Smooth muscle cell (in vitro differentiated cells): ENCODE measurements around the gene NMUR1. TPM values are rescaled to one million over a fixed set of nuclear protein-coding genes. Genes with fewer than 3 reads are reported as not detected.

ENCODE experiments used
- DNase-seq: peaks from one replicate; lab custom pipeline; 2025; ENCODE audit not compliant: unreplicated experiment; lab: John Stamatoyannopoulos, UW
- H2AFZ ChIP-seq: fragments of 200-600 bp; sonication (generic); 2 replicates; pipeline ENCODE4 v1.6.0; 2016; ENCODE audit warnings: antibody characterized with exemption, low read depth, mild to moderate bottlenecking
- H3F3A ChIP-seq: fragments of 200-600 bp; sonication (generic); 2 replicates; pipeline ENCODE4 v1.6.0; 2017; ENCODE audit warnings: antibody characterized with exemption, low read depth
- H3K27ac ChIP-seq: fragments of 200-600 bp; sonication (generic); 2 replicates; pipeline ENCODE4 v1.5.1; 2016; ENCODE audit warnings: low read depth, mild to moderate bottlenecking
- H3K27me3 ChIP-seq: fragments of 200-600 bp; sonication (generic); 2 replicates; pipeline ENCODE4 v1.6.1; 2016; ENCODE audit warnings: low read depth, mild to moderate bottlenecking
- H3K36me3 ChIP-seq: fragments of 200-600 bp; sonication (generic); 2 replicates; pipeline ENCODE4 v1.5.1; 2016; ENCODE audit warnings: low read depth
- H3K4me1 ChIP-seq: fragments of 200-600 bp; sonication (generic); 2 replicates; pipeline ENCODE4 v1.5.1; 2016; ENCODE audit warnings: low read depth
- H3K4me2 ChIP-seq: fragments of 200-600 bp; sonication (generic); 2 replicates; pipeline ENCODE4 v1.6.0; 2016; ENCODE audit warnings: mild to moderate bottlenecking
- H3K4me3 ChIP-seq: fragments of 200-600 bp; sonication (generic); 2 replicates; pipeline ENCODE4 v1.5.1; 2016; ENCODE audit warnings: mild to moderate bottlenecking
- H3K79me2 ChIP-seq: fragments of 200-600 bp; sonication (generic); 2 replicates; pipeline ENCODE4 v1.6.0; 2016; ENCODE audit warnings: low read depth, mild to moderate bottlenecking
- H3K9ac ChIP-seq: fragments of 200-600 bp; sonication (generic); 2 replicates; pipeline ENCODE4 v1.6.0; 2016; ENCODE audit warnings: low read depth
- H3K9me3 ChIP-seq: fragments of 200-600 bp; sonication (generic); replicated peaks from 2 replicates; pipeline ENCODE4 v1.5.1; 2016; ENCODE audit warnings: low read depth
- H4K20me1 ChIP-seq: fragments of 200-600 bp; sonication (generic); 2 replicates; pipeline ENCODE4 v1.6.0; 2016; ENCODE audit warnings: low read depth
- WGBS: methylation state at CpG from one replicate; pipeline ENCODE4 v1.1.7; 2016; ENCODE audit warnings: low lambda C conversion rate; 5-methylcytosine and 5-hydroxymethylcytosine counted together
- polyA plus RNA-seq: library from polyadenylated mRNA; unstranded; fragments of >200 nt; fragmentation: Nextera tagmentation; extraction: Ambion mirVana; gene quantifications from 2 replicates; pipeline ENCODE4 v1.2.1, GENCODE V29; 2016
- total RNA-seq: library from RNA; depleted of rRNA; stranded (reverse); fragments of >200 nt; gene quantifications from 2 replicates; pipeline ENCODE4 v1.2.3, GENCODE V29; 2014
- TF ChIP-seq, protein P1 (sequence below): fragments of 200-600 bp; sonication (generic); IDR thresholded peaks from 2 replicates; pipeline ENCODE4 v1.5.1; 2017; ENCODE audit warnings: borderline replicate concordance, mild to moderate bottlenecking, antibody characterized with exemption; ENCODE audit not compliant: insufficient read depth, poor library complexity, severe bottlenecking

Gene NMUR1
- total and polyA plus RNA-seq, 2 experiments from 2014 or later, result not detected

DNA sequence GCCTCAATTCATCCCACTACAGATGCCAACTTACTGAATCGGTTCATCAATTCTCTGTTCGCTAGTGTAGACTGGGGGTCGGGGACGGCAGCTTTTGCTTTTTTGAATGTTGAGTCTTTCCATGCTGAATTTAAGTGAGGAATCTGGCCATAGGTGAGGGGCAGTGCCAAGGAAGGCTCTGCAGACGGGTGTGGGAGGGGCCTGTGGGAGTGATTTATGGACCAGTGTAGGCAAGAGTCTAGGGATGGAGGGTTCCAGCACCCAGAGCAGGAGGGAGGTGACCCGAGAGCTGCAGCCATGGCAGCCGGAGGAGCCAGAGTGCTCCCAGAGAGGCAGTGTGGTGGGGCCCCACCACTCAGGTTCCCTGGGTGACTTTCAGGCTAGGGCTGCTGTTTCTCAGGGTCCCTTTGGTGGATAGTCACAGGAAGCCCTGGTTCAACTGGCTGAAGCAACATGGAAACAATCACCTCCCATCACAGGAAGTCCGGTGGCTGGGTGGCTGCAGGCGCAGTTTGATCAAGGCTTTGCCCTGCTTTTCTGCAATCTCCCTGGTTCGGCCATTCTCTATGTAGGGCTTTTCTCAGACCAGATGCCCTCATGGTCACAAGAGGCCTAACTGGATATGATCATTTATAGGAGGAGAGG, 45.5 kb upstream of the NMUR1 start:
- no peaks in the 10 kb centered on the region for H3F3A ChIP-seq
- peaks cover 11% of the 10 kb centered on the region for H3K4me1 ChIP-seq
- no peak overlapping the region for H2AFZ ChIP-seq
- no peak overlapping the region for H3K4me3 ChIP-seq
- H4K20me1 ChIP-seq, result no peaks in the 10 kb centered on the region
- H3K36me3 ChIP-seq, result no peaks in the 10 kb centered on the region
- no peaks in the 10 kb centered on the region for H3K9me3 ChIP-seq
- 97% methylated on average over 9 of the region's 10 CpGs for WGBS
- TF ChIP-seq, protein P1, sequence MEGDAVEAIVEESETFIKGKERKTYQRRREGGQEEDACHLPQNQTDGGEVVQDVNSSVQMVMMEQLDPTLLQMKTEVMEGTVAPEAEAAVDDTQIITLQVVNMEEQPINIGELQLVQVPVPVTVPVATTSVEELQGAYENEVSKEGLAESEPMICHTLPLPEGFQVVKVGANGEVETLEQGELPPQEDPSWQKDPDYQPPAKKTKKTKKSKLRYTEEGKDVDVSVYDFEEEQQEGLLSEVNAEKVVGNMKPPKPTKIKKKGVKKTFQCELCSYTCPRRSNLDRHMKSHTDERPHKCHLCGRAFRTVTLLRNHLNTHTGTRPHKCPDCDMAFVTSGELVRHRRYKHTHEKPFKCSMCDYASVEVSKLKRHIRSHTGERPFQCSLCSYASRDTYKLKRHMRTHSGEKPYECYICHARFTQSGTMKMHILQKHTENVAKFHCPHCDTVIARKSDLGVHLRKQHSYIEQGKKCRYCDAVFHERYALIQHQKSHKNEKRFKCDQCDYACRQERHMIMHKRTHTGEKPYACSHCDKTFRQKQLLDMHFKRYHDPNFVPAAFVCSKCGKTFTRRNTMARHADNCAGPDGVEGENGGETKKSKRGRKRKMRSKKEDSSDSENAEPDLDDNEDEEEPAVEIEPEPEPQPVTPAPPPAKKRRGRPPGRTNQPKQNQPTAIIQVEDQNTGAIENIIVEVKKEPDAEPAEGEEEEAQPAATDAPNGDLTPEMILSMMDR, result no peak
- no peaks in the 10 kb centered on the region for H3K27me3 ChIP-seq
- no peak for DNase-seq
- no peaks in the 10 kb centered on the region for H3K79me2 ChIP-seq
- no peak overlapping the region for H3K27ac ChIP-seq
- no peak overlapping the region for H3K9ac ChIP-seq
- no peak overlapping the region for H3K4me2 ChIP-seq

DNA sequence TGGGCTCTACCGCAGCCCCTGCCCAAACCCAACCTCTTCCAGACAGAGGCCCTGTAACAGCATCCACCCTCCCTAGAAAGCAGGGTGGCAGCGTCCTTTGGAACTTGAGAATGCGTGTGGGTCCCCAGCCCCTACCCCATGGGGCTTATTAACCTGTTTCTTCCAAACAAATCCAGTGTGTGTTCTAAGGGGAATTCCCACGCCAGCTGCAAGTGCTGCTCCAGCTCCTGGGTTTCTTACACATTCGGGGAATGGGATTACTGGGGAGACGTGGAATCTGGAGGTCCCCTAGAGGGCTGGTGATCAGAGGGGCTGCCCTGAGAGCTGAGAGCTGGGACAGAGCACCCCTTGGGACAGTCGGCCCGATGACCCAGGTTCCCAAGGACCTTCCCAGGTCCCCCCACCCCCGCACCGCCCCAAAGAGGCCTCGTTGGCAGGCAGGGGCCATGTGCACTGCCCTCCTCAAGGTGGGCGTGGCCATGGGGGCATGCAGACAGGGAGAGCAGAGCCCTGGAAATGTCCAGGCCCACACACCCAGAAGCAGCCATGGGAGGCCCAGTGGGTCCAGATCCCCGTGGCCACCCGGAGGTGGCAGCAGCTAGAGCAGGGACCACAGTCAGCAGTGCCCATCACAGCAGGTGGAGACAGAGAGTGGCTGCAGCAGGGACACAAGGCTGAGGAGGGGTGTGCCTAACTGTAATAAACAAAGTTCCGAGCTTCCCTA, 43.6 kb upstream of the NMUR1 start:
- Histone ChIP-seq H3K27ac (no peak overlapping the region), H3K4me2 (no peak overlapping the region), H3K4me3 (no peak overlapping the region), H2AFZ (no peak overlapping the region), H3K9ac (no peak overlapping the region), H3K79me2 (no peaks in the 10 kb centered on the region), H3K27me3 (no peaks in the 10 kb centered on the region), H3K36me3 (no peaks in the 10 kb centered on the region), H3K4me1 (peaks cover 11% of the 10 kb centered on the region), H4K20me1 (no peaks in the 10 kb centered on the region), H3F3A (no peaks in the 10 kb centered on the region), H3K9me3 (no peaks in the 10 kb centered on the region)
- TF ChIP-seq, protein P1, result no peak
- 90% methylated on average over 15 of the region's 15 CpGs for WGBS
- DNase-seq, result no peak

DNA sequence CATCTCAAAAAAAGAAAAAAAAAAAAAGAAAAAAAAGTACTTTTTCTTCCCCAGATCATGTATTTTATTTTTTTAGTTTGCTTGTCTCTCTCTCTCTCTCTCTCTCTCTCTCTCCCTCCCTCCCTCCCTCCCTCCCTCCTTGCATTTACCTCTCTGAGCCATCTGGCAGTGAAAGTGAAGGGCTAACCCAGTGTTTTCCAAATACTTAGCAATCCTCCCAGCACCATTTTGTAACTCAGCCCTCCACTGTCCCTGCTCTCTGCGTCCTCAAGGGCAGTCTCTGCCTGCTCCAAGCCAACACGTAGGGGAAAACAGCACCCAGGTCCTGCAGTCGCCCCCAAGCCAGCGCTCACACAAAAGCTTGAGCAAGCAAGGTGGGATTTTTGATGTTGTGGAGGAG, 42.9 kb upstream of the NMUR1 start:
- 53% methylated on average over 4 of the region's 4 CpGs for WGBS
- Histone ChIP-seq H3K36me3 (no peaks in the 10 kb centered on the region), H3K4me2 (no peak overlapping the region), H3K27me3 (no peaks in the 10 kb centered on the region), H3K79me2 (no peaks in the 10 kb centered on the region), H4K20me1 (no peaks in the 10 kb centered on the region), H3K9ac (no peak overlapping the region), H3K9me3 (no peaks in the 10 kb centered on the region), H2AFZ (no peak overlapping the region), H3K4me3 (no peak overlapping the region), H3K4me1 (peaks cover 11% of the 10 kb centered on the region), H3K27ac (no peak overlapping the region), H3F3A (no peaks in the 10 kb centered on the region)
- no peak for DNase-seq
- TF ChIP-seq, protein P1, result no peak
